HFF-Myc (cell line): ENCODE results near the gene AKIP1.

Source experiments
- DNase-seq: peaks from one replicate; pipeline ENCODE4 v3.0.0-alpha.2; 2011; ENCODE audit warnings: low read depth; ENCODE audit errors: extremely low read depth
- H3K4me3 ChIP-seq: replicated peaks from 2 replicates; pipeline ENCODE4 v1.5.1; 2011; ENCODE audit warnings: low read depth, mild to moderate bottlenecking, control low read depth, low read length
- CTCF ChIP-seq: IDR thresholded peaks from 2 replicates; pipeline ENCODE4 v1.5.1; 2012; ENCODE audit warnings: mild to moderate bottlenecking, low read depth, low read length, control low read depth; ENCODE audit errors: missing control alignments

AKIP1 gene

GRCh38 chr11:8899119-8899753 is 11.8 kb upstream of the AKIP1 start:
- TF ChIP-seq CTCF, result no peak
- no peak overlapping the region for H3K4me3 ChIP-seq
- DNase-seq, result no peak

- TF ChIP-seq CTCF, result no peak
- no peak for DNase-seq
Observed at GRCh38 chr11:8905528-8906165, 5.3 kb upstream of the AKIP1 start.

GRCh38 chr11:8907116-8907515 is 3.9 kb upstream of the AKIP1 start:
- no peak overlapping the region for H3K4me3 ChIP-seq
- no peak for DNase-seq
- no peak for TF ChIP-seq CTCF

More at GRCh38 chr11:8905528-8906165, 5.3 kb upstream of the AKIP1 start:
- H3K4me3 ChIP-seq, result no peak overlapping the region

GRCh38 chr11:8908099-8908498 is 2.9 kb upstream of the AKIP1 start:
- no peak for TF ChIP-seq CTCF
- no peak overlapping the region for H3K4me3 ChIP-seq
- no peak for DNase-seq

DNA sequence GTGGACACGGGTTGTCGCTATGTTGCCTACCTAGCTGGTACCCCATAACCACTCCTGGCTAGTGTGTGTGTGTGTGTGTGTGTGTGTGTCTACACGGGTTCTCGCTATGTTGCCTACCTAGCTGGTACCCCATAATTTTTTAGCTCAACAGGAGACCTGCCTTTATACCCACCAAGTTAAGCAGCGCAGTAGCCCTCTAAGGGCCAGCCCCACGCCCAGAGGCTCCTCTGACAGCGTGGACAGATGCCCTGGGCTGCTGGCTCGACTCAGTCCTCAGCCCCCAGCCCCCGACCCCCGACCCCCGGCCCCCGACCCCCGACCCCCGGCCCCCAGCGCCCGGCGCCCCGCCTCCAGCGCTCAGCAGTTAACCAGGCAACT is 351 bp upstream of the AKIP1 start:
- DNase-seq, result no peak
- TF ChIP-seq CTCF, result no peak
- H3K4me3 ChIP-seq, result peak overlapping the region; percentile 46

DNA sequence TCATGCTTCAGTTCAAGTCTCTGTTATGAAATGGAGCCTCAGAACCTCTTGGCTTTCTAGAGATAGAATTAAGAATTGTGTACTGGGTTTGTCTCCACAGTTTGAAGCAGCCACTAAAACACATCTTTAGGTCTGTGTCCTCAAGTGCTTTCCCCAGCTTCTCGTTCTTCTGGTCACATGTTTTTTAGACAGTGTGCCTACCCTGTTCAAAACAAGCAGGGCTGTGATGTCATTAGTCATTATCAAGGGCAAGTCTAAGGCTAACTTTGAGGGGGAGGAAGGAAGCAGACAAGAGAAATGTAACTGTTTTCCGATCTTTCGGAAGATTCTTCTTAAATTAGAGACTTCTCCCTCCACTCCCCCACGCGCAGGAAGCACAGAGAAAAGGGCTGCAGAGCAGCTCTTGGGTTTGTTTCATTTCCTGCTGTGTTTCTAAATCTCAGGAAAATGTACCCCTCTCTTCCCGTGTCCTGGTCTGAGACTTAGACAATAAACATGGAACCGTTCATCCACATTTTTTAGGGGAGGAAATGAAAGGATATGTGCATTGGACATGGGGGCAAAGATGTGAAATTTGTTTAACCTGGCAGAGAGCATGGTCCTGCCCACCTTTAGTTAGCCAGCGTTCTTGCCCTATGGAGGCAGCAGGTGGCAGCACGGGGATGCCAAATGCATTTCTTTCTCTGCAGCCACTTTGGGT is 3.1 kb downstream of the AKIP1 start:
- peak overlapping the region; percentile 17; the same call in 1 of the 2 replicates for H3K4me3 ChIP-seq
- no peak for DNase-seq
- TF ChIP-seq CTCF, result peak; percentile 75

DNA sequence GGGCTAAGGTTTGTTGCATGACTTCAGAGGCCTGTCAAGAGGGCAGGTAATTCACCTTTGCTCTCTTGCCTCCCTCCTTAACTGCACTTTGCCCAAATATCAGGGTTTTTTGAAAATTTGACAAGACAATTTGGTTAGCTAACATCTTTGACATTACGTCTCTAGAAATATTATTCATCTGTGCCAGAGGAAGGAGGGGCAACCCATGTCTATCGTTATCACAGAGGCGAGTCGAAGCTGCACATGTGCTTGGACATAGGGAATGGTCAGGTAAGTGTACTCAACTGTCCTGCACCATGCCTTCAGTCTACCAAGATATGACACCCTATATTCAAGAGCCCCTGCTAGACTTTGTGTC is 3.7 kb downstream of the AKIP1 start:
- H3K4me3 ChIP-seq, result no peak overlapping the region
- DNase-seq, result no peak
- no peak for TF ChIP-seq CTCF
